ENCODE data around the gene NUP155.
A peak's percentile ranks its signal among the peaks of the same experiment; 100 is the strongest.
"Not testable (repeated sequence)": the region's sequence is repeated elsewhere in the genome, so short reads cannot be mapped to it uniquely, and the experiment has no call there.

NUP155 gene

DNA sequence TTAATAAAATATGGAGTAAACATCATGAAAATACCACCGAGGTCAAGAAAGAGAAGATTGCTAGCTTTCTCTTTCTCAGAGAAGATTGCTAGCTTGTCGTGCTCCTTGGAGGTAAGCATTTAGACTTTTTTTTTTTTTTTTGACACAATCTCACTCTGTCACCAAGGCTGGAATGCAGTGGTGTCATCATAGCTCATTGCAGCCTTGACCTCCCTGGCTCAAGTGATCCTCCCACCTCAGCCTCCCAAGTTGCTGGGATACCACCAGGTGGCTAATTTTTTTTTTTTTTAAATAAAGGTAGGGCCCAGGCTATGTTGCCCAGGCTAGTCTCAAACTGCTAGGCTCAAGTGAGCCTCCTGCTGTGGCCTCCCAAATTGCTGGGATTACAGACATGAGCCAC, 95.4 kb downstream of the NUP155 start:
- DNase-seq = no peak

GRCh38 chr5:37272511-37272910, 98.4 kb downstream of the NUP155 start:
- DNase-seq = no peak

GRCh38 chr5:37268100-37268499, 102.8 kb downstream of the NUP155 start:
- DNase-seq = not testable (repeated sequence)

GRCh38 chr5:37255774-37256358, 115.0 kb downstream of the NUP155 start:
- DNase-seq = no peak

- no peak for DNase-seq
Measured at GRCh38 chr5:37254581-37254980, 116.3 kb downstream of the NUP155 start.

GRCh38 chr5:37251665-37252064, 119.2 kb downstream of the NUP155 start:
- no peak for DNase-seq

GRCh38 chr5:37249815-37250164, 121.1 kb downstream of the NUP155 start:
- no peak for DNase-seq

DNA sequence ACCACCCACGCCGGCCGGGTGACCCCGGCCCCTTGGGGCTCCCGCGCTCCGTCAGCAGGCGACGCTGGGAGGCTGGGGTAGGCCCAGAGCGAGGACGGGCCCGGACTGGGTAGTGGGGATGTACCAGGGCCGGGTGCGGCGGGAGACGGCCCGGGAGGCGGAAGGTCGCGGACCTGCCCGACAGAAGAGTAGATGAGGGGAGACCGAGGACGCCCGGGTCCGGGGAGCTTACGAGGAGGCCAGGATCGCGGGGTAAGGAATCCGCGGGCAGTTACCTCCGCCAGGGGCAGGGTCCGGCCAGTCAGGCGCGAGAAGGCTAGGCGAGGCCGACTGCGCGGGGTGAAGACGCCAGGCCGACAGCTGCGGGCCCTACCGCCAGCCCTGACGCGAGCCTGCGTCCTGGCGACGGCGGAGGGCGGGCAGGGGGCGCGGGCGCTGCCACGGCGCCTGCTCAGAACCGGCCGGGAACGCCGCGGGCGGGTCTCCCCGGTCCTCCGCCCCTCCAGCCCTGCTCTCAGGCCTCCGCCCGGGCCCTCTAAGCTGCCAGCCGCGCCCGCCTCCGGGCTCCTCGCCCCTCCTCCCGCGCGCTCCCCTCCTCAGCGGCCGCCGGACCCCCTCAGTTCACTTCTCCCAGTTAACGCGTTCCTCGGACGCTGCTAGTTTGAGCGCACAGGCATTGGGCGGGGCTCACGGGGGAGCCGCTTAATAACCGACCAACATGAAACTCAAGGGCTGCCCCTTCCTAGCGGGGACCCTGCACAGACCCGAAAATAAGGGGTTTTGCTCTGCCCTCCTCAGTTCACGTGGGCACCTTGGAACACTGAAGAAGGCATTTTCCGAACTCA, 121.7 kb downstream of the NUP155 start, which contains the start of gene CPLANE1:
CPLANE1 (minus strand) TSS at position 407 of the 845 bp plus-strand sequence. CDS start 1,678 bp downstream, outside the sequence.
- DNase-seq = peak; percentile 79

GRCh38 chr5:37248421-37248969, 122.4 kb downstream of the NUP155 start:
- no peak for DNase-seq

- no peak for DNase-seq
Measured at GRCh38 chr5:37247496-37247895, 123.4 kb downstream of the NUP155 start.

DNA sequence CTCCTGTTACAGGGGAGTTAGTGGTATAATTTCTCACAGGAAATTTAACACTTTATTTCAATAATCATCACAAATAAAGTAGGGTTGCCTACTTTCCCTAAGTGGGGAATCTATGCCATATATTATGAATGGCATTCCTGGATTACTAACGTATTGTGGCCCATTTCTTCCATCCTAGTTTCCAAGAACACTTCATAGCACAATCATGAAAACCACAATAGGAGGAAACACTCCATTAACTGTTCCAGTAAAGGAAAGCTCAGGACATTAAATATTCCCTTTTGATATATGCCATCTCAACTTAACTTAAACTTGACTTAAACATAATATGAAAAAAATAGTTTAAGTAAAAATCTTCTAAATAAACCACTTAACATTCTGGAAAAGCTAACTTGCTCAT, 123.9 kb downstream of the NUP155 start:
- no peak for DNase-seq
